GM19240 (cell line): ENCODE data around the gene KIF18B.

Experiments
- DNase-seq: peaks from one replicate; pipeline ENCODE4 v3.0.0; 2011; ENCODE audit warnings: low spot score; ENCODE audit not compliant: insufficient read length

The KIF18B gene

GRCh38 chr17:44905006-44906000 lies 42.3 kb downstream of the KIF18B start:
- no peak for DNase-seq

- no peak for DNase-seq
These were observed 43.3 kb downstream of the KIF18B start for GRCh38 chr17:44904001-44904984.

- DNase-seq: no peak
These were observed 44.4 kb downstream of the KIF18B start for GRCh38 chr17:44903012-44903685.

- DNase-seq: no peak
These were observed 45.3 kb downstream of the KIF18B start for GRCh38 chr17:44902135-44902760.

GRCh38 chr17:44901411-44901921 lies 46.1 kb downstream of the KIF18B start:
- DNase-seq: no peak

- no peak for DNase-seq
These were observed 46.7 kb downstream of the KIF18B start for GRCh38 chr17:44900894-44901293.

- DNase-seq: peak; percentile 88
These were observed 48.3 kb downstream of the KIF18B start, which contains the start of gene EFTUD2 for GRCh38 chr17:44899074-44899782. TSS of gene EFTUD2 (minus strand) at chr17:44899445. CDS start at chr17:44894521, 4,924 bp downstream.

GRCh38 chr17:44898768-44899073 lies 48.9 kb downstream of the KIF18B start:
- DNase-seq: no peak

- DNase-seq: no peak
These were observed 52.9 kb downstream of the KIF18B start for GRCh38 chr17:44894642-44895041.

- no peak for DNase-seq
These were observed 55.3 kb downstream of the KIF18B start for GRCh38 chr17:44892250-44892649.

- no peak for DNase-seq
These were observed 58.6 kb downstream of the KIF18B start for GRCh38 chr17:44889003-44889402.

- DNase-seq: no peak
These were observed 59.3 kb downstream of the KIF18B start for GRCh38 chr17:44887971-44888954.

GRCh38 chr17:44887016-44887415 lies 60.6 kb downstream of the KIF18B start:
- DNase-seq: no peak

- DNase-seq: no peak
These were observed 62.6 kb downstream of the KIF18B start for GRCh38 chr17:44884941-44885340.

- no peak for DNase-seq
These were observed 66.4 kb downstream of the KIF18B start for GRCh38 chr17:44881145-44881544.

- DNase-seq: no peak
These were observed 67.5 kb downstream of the KIF18B start for GRCh38 chr17:44880062-44880461.

GRCh38 chr17:44879376-44879775 lies 68.2 kb downstream of the KIF18B start:
- no peak for DNase-seq

- DNase-seq: peak; percentile 23
These were observed 68.8 kb downstream of the KIF18B start for GRCh38 chr17:44878627-44879221.
